Stimulated activated CD8-positive, alpha-beta memory T cell treated with anti-CD3 and anti-CD28 coated beads, Interleukin-15, amount 100 ng/mL, for 4 hours (primary cell): ENCODE results near the gene TLK1.

Experiments
- DNase-seq, 2 donors: peaks; one replicate each; pipeline ENCODE4 v3.0.0-alpha.2; 2020; ENCODE audit warnings: low read depth in 2 of 2

The TLK1 gene

DNA sequence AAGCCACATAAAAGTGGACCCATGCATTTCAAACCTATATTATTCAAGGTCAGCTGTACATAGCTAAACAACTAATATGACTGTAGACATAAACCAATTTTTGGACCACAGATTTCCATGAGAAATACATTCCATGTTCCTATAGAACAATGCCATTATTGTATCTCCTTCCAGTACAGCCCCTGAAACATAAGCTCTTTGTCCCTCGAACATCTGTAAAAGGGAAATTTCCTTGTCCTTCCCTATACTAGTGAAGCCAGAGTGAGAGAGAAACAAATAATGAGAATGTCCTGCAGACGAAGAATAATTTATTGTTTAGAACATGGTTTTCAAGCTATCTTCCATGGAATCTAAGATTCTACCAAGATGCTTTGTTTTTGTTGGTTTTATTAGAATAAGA lies 156.3 kb downstream of the TLK1 start:
- DNase-seq, result no peak

DNA sequence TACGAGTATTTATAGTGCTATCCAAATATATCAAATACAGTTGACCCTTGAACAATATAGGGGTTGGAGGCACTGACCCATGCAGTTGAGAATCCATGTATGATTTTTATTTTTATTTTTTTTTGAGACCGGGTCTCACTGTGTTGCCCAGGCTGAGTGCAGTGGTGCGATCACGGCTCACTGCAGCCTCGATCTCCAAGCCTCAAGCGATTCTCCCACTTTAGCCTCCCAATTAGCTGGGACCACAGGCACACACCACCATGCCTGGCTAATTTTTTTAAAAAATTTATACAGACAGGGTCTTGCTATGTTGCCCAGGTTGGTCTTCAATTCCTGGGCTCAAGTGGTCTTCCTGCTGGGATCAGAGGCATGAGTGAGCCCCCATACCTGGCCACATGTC lies 161.0 kb downstream of the TLK1 start:
- DNase-seq, result no peak

DNA sequence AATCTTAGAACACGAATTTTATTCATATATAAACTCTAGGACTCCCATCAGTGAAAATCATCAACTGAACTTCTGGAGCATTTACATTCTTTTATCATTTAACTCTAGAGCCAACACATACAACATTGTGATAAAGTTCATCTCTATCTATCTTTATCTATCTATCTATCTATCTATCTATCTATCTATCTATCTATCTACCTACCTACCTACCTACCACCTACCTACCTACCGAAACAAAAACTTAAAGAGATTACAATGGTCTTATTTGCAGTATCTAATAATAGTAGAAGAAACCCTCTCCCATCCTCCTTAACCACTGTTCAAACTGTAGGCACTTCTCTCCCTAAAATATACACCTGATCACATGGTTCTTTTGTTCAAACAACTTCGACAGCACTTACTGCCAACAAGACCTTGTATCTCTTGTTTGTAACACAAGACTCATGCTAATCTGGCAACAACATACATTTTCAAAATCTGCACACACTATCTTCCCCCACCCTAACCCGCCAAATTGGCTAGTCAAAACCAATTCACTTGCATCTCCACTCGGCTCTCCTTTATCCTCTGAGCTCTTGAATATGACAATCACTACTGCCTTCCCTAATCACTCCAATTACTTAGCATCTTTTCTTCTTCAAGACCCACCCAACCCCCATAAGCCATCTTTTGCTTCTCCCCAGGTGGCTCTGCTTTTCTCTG lies 162.6 kb downstream of the TLK1 start:
- no peak for DNase-seq

DNA sequence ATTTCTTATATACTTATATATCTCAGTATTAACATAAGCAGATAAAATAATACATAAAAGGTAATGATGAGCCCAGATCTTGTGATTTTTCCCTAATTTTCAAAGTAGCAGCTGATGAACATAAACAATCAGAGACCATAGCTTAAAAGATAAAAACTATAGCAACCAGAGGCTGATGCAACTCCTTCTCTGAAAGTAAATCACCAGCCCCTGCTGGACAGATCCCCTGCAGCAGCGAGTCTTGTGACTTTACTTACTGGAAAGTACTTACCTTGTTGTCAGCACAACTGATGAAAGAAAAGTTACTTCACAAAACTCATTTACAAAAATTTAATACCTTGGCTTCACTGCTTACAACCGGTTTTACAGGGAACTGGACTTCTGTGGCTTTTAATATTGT lies 164.4 kb downstream of the TLK1 start:
- no peak for DNase-seq

DNA sequence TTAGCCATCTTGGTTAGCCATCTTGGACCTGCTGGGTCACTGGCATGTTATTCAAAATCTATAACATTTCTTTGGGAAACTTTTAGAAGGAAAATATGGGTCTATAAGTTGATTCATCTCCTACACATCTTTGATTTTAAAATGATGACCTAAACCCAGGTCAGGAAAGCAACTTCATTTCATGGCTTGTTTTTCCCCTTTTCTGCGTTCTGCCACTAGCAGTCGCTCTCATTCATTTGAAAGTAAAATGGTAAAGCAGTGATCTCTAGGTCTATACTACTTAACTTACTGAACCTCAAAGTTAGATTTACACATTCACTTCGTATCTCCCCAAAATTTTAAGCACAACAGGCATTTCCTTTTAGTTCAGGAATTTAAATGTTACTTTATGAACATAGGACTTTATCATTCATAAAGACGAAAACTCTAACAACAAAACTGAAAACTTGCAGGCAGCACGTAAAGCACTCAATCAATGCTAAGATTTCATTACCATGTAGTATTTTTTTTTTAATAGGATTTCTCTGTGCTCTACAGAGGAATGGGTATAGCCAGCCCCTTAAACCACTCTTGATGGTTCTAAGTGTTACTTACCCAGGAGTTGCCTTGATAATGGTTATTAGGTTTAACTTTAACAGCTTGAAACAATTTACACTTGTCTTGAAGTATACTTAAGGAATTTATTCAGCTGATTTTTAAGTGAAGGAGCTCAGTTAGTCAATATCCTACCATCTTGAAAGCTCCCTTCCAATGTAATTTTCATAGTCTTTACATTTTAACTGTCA lies 169.1 kb downstream of the TLK1 start:
- DNase-seq, result no peak

DNA sequence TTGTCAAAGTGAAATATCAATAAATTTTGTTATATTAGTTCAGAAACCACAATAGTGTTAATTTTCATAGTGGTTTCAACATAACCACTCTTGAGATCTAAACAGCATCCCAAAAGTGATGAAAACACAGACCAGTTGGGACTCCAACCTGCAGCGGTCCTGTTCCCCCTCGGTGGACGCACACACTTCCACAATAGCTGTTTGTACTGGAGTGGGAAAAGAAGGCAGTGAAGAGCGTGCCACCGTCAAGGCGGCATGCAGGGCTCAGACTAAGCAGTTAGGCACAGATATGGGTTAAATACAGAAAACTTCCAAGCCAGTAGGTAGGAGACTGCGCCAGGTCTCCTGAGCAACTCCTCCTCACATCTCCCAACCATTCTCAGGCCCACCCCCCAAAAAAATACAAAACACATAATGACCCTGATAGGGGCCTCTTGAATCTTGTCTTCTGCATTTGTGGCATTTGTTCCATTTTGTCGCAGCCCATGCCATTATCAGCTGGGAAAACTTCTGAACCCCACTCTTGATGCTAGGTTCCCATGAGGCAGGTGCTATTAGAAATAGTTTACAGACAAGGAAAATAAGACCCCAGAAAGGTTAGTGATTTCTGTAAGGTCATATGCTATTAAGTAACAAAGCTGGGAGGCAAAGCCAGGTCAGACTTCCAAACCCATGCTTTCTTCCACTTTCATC lies 174.0 kb downstream of the TLK1 start:
- no peak for DNase-seq

DNA sequence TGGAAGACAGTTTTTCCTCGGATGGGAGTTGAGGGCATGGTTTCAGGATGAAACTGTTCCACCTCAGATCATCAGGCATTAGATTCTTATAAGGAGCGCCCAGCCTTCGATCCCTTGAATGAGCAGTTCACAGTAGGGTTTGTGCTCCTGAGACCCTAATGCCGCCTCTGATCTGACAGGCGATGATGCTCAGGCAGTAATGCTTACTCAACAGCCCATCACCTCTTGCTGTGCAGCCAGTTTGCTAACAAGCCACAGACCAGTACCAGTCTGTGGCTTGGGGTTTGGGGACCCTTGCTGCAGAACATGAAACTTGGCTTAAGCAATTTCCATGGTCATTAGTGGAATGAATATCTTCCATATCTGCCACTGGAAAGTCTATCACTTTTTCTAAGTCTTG lies 175.3 kb downstream of the TLK1 start:
- no peak for DNase-seq

DNA sequence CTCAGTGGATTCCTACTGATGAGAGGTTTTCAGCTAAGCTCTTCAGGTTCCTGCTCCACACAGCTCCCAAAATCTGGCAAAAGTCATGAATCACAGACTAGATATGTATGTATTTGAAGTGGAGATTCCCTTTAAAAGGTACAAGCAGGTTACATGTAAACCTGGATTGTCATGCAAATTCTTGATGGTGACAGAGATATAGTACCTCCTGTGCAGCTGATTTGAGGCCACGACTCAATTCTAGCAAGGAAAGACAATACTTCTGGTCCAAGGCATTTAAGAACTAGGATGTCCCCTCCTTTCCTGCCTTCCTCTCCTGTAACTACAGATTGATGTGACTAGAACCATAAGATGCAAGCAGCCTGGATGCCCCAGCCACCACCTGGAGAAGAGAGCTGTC lies 176.6 kb downstream of the TLK1 start:
- DNase-seq, result no peak

DNA sequence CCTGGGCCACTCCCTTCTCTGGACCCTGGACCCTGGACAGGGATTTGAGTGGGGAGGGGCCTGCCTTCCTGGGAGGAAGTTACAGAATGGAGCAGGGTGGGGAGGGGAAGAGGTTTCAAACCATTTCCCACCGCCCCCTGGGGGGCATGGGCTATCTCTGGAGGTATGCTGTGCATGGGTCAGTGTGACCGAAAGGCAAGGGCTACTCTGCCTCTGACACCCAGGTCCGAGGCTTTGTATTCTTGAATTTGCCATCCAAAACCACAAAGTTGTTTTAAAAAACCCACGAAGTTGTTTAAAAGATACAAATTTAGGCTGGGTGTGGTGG lies 184.8 kb downstream of the TLK1 start:
- DNase-seq, result no peak

DNA sequence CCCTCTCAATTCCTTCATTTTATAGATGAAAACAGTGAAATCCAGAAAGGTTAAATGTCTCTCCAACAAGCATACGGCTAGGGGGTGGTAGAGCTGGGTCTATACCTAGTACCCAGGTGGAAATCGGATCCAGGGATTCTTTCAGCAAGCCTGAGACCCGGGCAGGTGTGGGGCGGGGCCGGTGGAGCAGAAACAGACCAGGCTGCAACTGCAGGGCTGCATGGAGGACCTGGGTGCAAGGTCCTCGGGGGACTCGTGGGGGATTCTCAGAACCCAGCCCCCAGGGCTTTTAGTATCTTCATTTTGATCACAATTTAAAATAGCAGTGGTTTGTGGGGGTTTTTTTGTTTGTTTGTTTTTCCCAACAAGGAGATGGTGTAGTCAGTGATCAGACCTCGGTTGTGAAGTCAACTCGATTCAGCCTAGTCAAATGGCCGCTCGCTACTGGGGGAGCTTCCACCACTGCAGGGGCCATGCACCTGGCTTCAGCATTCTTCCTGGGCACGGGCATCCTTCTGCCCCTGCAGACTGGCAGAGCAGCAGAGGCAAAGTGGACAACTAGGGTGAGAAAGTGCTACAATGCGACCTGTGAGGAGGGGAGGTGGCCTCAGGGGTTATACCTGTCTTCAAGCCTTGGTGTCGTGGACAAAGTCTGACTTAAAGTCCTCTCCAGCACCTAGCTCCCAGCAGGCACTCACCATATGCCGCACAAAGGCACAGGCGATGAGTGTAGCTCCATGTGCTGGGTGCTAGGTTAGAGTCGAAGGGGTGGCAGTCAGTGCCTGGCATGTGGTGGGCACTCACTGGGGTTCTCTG lies 185.4 kb downstream of the TLK1 start:
- no peak for DNase-seq

DNA sequence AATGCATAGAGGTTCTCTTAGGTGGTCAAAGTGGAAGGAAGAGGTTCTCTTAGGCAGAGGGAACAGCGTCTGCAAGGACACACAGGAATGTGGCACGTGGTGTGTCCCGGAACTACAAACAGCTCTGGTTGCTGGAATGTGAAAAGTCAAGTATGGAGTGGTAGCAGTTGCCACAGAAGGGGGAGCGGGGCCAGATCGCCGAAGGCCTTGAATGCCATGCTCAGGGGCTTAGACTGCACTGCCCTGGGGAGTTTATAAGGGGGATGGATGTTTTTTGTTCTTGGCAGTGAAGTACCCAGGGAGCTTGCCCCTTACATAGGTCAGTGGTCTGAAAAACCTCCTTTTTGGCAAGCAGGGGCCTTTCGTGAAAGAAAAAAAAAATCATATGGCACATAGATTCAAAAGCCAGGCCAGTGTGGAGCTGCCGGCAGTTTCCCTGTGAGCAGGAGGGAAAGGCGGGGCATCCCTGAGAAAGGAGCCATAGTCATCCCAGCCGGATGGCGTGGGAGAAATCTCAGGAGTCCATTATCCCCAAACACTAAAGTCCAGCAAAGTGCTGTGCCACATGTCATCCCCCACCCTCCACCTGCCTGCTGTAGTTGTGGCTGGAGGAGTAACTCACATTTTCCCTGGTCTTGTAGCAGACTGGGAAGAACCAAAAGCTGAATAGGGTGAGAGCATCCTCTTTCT lies 186.2 kb downstream of the TLK1 start:
- no peak for DNase-seq

DNA sequence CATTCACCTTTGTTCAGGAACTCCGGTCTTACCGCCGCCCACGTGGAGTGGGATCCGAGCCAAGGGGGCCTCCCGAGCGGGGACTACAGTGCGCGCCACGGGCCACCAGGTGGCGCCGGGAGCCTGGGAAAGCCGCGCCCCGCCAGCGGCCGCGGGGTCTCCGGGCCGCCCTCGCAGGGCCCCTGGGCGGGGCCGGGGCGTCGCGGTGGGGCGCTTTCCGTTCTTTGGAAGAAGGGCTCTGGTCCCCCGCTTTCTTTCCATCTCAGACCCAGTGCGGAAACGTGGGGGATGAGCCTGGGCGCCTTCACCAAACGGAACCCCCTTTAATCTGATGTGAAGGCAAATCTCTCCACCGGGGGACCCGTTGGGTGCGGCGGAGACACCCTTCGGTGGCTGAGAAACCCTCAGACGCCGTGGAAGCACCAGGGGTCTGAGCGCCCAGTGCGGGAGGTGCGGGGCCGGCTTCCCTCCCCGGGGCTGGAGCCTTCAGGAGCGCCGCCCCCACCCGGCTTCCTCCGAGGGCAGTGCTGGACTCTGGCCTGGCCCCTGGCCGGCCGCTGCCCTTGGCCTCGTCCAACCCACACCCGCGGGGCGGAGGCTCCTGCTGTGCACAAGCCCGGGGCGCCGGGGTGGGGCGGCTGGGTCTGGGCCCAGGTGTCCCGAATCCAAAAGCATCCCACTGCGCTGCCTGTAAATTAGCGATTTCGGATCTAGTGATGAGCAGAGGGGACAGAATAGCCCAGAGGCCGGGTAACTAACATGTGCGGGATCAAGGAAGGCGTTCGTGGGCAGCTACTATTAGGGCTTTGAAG lies 187.0 kb downstream of the TLK1 start:
- peak; percentile 76 to 78 for DNase-seq

DNA sequence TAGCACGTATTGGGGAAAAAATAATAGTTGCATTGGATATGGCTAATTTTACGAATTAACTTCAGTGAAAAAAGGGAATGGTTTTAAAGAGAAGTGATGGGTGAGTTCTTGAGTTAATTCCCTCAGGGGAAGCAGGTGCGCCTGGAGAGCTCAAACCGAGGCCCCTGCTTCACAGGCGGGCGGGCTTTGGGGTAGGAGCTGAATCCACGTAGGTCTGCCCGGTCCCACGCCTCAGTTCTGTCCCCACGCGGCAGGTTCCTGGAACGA lies 187.5 kb downstream of the TLK1 start:
- no peak for DNase-seq

DNA sequence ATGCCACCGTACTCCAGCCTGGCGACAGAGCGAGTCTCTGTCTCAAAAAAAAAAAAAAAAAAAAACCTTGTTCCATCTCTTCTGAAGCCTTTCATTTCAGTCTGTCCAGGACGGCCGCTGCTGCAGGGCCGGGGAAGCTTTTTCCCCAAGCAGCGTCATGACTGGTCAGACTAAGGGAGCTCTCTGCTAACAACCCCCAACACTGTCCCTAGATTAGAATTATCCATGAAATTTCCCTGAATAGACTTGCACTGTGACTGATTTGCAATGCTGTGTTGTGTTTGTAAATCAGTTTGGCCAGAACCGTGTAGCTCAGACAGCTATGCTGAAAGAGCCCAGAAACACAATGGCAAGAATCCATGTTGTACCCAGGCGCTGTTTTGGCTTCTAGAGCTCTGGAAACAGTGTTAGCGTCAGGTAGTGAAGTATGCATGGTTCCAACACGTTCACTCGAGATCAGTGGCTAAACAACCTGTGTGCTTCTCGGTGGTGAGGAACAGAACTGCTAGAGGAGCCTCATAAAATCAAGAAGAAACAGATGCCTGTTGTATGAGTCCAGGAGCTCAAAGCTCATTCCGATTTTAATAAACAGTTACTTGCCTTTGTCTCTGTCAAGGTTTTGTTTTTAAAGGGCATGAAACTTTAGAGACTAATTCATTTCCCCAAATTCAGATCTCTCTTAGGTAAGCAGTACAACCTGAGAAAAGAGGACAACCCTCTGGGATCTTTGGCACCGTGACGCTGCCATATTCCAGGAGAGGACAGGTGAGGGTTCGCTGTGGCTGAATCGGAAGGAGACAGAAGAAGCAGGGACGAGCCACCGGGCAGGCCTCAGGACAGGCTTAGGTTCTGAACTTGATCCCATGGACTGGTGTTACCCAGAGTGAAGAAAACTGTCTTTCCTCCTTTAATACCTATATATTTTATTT lies 188.1 kb downstream of the TLK1 start:
- no peak for DNase-seq

DNA sequence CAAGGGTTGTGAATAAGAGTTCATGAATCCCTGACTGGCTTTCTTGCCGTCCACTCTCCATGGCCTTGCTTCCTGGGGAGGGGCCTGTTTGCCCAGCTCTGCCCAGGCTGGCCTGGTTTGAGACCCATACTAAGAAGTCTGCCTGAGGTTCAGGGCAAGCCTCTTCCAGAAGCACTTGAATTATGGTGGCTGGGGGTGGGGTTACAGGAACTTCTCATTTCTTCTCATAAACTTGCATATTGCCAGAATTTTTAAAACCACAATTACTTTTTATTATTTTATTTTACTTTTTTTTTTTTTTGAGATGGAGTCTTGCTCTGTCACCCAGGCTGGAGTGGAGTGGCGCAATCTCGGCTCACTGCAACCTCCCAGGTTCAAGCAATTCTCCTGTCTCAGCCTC lies 189.6 kb downstream of the TLK1 start:
- DNase-seq, result no peak

DNA sequence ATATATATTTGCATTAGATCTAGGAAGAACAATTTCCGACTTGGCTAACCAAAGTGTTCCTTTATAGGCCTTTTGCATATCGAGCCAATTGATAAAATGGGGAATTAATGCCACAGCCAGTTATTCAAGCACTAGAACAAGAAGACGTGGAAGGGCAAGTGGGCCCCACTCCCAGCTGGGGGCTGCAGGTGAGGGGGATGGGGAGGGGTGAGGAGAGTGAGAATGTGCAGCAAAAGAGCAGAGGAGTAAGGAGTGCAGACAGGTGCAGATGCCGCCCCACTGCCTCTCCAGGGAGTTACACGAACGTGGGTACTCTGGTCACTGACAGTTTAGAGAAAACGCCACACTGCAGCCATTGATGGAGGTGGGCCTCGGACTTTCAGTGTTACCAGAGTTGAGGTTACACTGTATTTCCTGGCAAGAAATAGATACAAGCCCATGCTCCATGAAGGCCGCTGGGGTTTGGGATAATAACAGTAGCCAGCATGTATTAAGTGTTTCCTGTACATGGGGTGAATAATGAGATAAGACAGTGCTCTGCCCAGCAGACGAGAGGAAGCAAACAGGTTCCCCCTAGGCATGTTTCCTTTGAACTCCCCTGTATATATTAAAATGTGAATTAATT lies 190.7 kb downstream of the TLK1 start:
- no peak for DNase-seq

DNA sequence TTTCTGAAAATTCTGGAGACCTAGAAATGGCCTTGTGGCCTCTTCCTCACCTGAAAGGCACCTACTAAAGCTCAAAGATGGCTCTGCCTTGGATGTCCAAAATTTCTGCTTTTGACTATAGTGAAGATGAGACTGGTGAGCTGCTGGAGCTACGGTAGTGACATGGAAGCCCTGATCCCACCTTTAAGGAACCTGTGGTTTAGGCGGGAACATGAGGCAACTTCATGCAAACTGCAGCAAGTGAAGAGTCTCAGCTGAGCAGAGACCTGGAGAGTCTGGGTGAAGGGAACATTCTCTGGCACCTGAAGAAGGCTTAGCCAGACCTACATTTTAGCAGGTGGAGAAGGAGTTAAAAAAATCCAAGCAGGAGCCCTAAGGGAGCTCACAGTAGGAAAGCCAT lies 191.7 kb downstream of the TLK1 start:
- no peak for DNase-seq

DNA sequence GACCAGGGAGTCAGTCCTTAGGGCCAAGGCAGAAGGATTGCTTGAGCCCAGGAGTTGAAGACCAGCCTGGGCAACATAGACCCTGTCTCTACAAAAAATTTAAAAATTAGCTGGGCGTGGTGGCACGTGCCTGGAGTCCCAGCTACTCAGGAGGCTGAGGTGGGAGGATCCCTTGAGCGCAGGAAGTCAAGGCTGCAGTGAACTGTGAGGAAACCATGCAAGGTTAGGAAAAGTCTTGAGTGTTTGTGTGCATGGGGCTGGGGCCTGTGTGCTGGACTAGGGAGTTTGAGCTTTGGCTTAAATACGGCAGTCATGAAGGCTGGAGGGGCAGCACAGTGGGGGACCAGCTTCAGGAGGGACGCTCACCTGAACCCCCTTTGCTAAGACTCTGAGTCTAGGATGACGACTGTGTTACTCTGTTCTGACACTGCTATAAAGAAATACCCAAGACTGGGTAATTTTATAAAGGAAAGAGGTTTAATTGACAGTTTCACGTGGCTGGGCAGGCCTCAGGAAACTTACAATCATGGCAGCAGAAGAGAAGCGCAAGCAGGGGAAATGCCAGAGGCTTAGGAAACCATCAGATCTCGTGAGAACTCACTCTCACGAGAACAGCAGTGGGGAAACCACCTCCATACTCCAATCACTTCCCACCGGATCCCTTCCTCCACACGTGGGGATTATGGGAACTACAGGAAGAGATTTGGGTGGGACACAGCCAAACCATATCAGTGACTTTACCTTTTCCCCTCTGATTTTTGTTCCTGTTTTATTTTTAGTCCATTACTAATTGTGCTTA lies 192.3 kb downstream of the TLK1 start:
- no peak for DNase-seq

DNA sequence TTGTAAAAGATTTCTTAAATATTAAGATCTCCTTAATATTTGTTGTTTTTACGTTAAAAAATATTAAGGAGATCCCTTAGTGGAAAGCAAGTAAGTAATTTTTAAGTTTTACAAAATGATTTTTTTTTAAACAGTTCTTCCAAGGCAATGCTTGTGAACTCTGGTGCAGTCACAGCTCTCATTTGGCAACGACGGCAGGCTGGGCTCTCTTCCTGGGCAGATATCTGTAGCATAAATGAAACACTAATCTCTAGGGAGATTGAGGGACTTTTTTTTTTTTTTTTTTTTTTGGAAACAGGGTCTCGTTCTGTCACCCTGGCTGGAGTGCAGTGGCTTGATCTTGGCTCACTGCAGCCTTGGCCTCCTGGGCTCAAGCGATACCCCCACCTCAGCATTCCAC lies 193.1 kb downstream of the TLK1 start:
- no peak for DNase-seq
